TTC549 (cell line): ENCODE results near the gene DPCD.
"Not testable (repeated sequence)": the region's sequence is repeated elsewhere in the genome, so short reads cannot be mapped to it uniquely, and the experiment has no call there.

Experiments
- FAIRE-seq: peaks from 2 replicates; lab custom pipeline; 2012; peaks lifted over from hg19 to GRCh38; lab: Jason Lieb, UNC

DPCD gene

DNA sequence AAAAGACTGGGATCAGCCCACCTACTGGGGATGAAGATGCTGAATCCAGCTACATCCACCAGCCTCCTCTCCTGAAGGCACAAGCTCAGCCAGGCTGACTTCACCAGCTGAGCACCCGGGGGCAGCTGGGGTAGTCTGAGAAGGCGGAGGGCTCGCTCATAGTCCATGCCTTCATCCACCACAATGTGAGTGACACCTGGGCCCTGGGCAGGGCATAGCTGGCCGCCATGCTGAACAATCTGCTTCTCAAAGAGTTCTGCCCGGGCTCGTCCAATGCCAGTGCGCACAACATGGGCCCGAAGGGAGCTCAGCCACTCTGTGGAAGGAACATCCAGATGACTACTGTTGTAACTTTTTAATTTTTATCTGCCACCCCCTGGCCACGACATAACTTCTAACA is 2.3 kb upstream of the DPCD start:
- no peak for FAIRE-seq

DNA sequence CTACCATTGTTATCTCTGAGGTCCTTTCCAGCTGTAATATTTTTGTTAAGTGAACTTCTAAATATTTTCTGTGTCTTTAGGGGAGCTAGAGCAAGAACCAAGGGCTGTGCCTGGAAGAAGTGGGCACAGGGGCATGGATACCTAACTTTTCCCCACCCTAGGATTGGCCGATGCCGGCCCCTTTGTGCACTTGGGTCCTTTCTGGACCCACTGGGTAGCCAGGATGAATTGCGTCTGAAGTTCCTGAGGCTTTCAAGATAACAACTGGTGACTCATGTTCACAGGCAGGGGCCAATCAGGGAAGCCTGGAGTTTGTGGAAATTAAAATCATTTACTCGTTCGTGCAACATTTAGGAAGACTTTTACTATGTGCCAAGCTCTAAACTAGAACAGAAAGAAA is 758 bp downstream of the DPCD start:
- no peak for FAIRE-seq

- FAIRE-seq = not testable (repeated sequence)
Measured at GRCh38 chr10:101593331-101593730, 5.2 kb downstream of the DPCD start.

DNA sequence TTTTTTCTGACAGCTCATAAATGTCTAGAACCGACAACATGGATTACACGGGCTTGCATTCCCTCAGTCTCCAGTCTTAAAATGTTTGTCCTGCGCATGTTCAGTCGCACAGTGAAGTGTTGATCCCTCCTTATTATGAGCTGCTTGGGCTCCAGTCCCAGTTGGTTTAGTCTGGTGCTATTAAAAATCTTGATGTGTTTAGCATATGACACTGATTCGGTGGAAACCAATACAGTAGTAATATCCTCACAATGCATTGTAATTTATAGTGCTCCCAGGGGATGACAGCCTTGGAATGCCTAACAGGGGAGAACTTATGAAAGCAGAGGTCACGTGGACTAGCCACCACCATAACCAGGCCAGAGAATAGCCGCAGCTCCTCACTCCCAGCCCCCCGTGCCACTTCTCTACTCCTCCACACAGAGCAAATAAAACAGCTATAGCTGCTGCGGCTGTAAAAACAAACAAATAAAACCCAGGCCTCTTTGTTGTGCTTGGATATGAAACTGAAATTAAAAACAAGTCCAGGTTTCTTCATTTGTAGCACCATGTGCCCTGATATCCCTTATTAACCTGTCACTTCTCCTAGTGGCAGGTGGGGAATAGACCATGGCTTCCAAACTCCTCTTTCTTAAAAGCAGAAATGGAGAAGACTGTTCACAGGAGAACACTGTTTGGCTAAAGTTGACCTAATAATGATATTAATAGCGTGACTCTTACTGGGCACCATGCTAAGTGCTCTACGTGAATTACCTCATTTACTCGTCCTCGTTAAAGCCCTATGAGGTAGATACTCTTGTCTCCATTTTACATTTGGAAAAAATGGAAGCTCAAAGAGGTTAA is 7.7 kb downstream of the DPCD start:
- no peak for FAIRE-seq

GRCh38 chr10:101597091-101597900 is 9.2 kb downstream of the DPCD start:
- no peak for FAIRE-seq

DNA sequence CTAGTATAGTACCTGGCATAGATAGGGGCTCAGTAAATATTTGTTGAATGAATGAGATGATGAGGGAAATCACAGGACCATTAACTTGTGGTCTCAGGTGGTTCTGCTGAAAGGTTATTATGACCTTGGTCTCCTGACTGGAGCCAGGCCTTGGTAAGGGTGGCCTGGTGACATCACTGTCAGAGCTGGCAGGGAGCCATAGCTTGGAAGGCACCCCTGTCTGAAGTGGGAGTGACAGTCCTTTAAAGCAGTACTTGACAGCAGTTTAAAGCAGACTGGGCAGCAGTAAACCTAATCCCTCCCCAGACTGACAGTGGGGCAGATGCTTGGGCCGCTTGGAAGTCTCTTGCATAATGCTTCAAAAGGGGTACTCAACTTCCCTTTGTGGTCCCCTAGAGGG is 13.4 kb downstream of the DPCD start:
- no peak for FAIRE-seq

GRCh38 chr10:101602761-101603398 is 14.8 kb downstream of the DPCD start:
- peak; percentile 94 for FAIRE-seq

- no peak for FAIRE-seq
Measured at GRCh38 chr10:101607124-101607523, 19.0 kb downstream of the DPCD start.

DNA sequence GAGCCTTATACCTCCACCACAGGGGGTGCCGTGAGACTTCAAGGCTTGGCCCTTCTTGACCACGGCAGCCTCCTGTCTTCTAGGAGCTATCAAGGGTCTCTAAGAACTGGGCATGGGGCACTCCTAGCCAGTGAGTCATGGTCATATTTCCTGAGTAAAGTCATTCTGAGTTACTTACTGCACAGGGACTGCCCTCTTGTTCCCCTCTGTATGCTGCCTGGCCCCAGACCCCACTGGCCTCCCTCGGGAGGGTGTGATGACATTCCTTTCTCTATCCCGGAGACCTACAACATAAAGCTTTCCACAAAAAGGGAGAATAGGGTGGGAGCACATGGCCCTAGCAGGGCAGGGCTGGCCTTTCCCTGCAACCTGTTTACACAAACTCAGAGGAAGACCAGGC is 21.4 kb downstream of the DPCD start:
- no peak for FAIRE-seq

DNA sequence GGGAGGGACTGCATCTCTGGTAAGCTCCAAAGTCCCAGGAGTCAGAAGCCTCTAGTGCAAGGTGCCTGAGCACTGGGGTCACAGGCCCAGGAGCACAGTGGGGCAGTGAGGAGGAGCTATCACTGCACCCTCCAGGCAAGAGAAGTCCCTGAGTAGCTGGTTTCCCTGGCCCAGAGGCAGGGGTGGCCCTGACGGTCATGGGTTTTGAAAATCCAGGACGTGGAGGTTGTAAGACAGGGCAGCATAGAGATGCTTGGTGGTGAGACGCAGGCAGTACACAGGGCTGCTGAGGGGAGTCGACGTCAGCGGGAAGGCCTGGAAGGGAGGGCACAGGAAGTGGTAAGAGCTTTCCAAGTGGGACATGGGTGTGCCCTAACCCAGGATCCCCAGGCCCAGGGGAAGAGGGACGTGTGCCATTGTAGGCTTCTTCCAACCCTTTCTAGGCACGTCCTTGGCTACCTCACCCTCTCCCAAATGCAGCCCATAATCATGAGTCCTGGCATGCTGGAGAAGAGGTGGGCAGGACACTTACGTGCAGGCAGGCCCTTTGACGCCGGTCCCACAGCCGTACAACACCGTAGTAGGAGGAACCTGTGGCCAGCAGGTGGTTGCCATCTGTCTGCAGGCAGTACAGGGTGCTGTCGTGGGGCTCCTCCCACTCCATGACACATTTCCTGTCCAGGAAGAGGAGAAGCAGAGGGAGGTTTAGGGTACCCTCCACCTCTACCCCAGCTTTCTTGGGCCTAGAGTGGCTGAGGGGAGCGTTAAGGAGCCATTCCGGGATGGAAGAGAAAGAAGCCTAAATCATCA is 23.2 kb downstream of the DPCD start:
- FAIRE-seq = no peak

GRCh38 chr10:101612086-101612485 is 24.0 kb downstream of the DPCD start:
- no peak for FAIRE-seq

GRCh38 chr10:101612872-101613271 is 24.8 kb downstream of the DPCD start:
- FAIRE-seq = no peak

GRCh38 chr10:101613646-101614045 is 25.5 kb downstream of the DPCD start:
- no peak for FAIRE-seq

GRCh38 chr10:101614663-101615524 is 26.8 kb downstream of the DPCD start:
- FAIRE-seq = no peak

GRCh38 chr10:101615525-101616116 is 27.5 kb downstream of the DPCD start:
- no peak for FAIRE-seq

GRCh38 chr10:101616415-101617101 is 28.4 kb downstream of the DPCD start:
- FAIRE-seq = no peak

- no peak for FAIRE-seq
Measured at GRCh38 chr10:101617102-101617823, 29.1 kb downstream of the DPCD start.

DNA sequence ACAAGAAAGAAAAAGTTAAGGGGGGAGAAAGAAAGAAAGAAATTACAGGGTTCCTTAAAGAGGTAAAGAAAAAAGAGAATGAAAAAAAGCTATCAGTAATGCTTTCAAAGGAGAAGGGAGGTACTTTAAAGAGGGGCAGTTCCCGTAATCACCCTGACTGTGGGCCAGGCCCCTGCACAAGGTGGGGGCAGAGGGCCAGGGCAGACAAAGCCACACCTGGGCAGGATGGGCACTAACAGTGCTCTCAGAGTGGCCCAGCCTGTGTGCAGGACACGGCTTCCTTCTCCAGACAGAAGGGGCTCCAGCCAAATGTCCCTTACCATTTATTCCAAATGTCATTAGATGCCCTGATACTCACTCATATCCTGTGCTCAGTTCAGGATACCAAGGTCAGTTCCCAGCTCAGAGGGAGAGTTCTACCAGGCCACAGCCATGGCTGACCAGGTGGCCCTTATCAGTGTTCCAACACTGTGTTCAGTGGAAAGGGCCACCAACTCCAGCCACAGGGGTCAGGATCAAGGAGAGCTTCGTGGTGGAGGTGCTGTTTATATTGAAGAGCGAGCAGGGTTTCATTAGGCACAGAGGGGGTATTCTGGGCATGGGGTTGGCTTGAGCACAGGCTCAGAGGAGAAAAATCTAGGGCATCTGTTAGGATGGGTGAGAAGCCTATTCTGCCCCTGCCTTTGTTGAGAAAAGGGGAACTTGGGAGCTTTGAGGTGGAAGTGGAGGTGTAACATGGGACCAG is 29.9 kb downstream of the DPCD start:
- FAIRE-seq = no peak

- FAIRE-seq = no peak
Measured at GRCh38 chr10:101618871-101619270, 30.8 kb downstream of the DPCD start.
